ENCODE data around the gene ADCK2.
"Not testable (repeated sequence)": the region's sequence is repeated elsewhere in the genome, so short reads cannot be mapped to it uniquely, and the experiment has no call there.

The ADCK2 gene

DNA sequence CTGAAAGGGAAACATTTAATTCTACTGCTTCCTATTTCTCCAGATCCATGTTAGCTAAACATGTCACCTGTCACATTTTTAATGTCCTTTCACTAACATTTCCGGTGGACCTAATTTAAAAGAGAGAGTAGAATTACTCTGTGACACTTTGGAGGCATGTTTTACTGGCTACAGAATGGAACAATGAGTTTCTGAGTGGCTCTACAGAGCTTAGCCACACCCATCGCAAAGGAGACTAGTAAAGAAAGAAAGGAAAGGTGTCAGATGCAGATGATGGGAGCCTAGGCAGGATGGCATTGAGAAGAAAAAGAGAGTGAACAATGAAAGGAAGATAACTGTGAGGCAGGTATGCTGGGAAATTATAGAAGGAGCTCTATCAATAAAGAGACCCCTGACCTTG, 59.7 kb downstream of the ADCK2 start:
- H3K4me3 ChIP-seq (ENCODE audit: insufficient read length, low read depth), result no peak overlapping the region
- DNase-seq (ENCODE audit: low read depth, low spot score), result no peak
- no peaks in the 10 kb centered on the region for H3K27me3 ChIP-seq (ENCODE audit: insufficient read depth, insufficient read length)
- no peaks in the 10 kb centered on the region for H3K4me1 ChIP-seq (ENCODE audit: insufficient read depth, insufficient read length)
- H3K9ac ChIP-seq (ENCODE audit: insufficient read length, low read depth), result no peak overlapping the region
- no peak for TF ChIP-seq SUZ12 (IDR thresholded peaks at IDR 0.05; ENCODE audit: extremely low read depth, insufficient read depth, insufficient read length)
- no peak for TF ChIP-seq YY1 (IDR thresholded peaks at IDR 0.05; ENCODE audit: insufficient read depth, insufficient read length)
- TF ChIP-seq ZNF274 (IDR thresholded peaks at IDR 0.05; ENCODE audit: low read depth, low read length), result no peak
- H3K36me3 ChIP-seq (ENCODE audit: insufficient read depth, insufficient read length, low read length), result no peaks in the 10 kb centered on the region
- no peaks in the 10 kb centered on the region for H3K9me3 ChIP-seq (ENCODE audit: insufficient read depth, low read length)

DNA sequence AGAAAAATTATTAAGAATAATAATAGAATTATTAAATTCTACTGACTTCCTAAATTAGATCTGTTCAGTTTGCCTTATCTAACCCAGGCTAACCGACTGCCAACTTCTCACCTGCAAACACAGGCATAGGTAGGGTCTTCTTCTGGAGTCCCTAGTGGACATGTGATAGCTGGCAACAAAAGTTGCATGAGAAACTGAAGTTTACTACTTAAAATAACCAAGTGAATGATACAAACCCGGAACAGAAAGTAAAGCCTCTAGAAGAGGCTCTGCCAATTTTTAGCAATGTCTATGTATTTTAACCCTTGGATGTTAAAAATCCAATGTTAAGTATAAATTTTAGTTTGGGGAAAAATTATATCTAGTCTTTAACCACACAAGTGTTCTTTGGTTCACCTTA, 61.4 kb downstream of the ADCK2 start:
- TF ChIP-seq SUZ12 (IDR thresholded peaks at IDR 0.05; ENCODE audit: extremely low read depth, insufficient read depth, insufficient read length), result no peak
- no peak for TF ChIP-seq YY1 (IDR thresholded peaks at IDR 0.05; ENCODE audit: insufficient read depth, insufficient read length)
- TF ChIP-seq ZNF274 (IDR thresholded peaks at IDR 0.05; ENCODE audit: low read depth, low read length), result no peak
- DNase-seq (ENCODE audit: low read depth, low spot score), result no peak
- no peaks in the 10 kb centered on the region for H3K36me3 ChIP-seq (ENCODE audit: insufficient read depth, insufficient read length, low read length)
- H3K9me3 ChIP-seq (ENCODE audit: insufficient read depth, low read length), result no peaks in the 10 kb centered on the region
- H3K4me1 ChIP-seq (ENCODE audit: insufficient read depth, insufficient read length), result no peaks in the 10 kb centered on the region
- no peak overlapping the region for H3K9ac ChIP-seq (ENCODE audit: insufficient read length, low read depth)
- H3K4me3 ChIP-seq (ENCODE audit: insufficient read length, low read depth), result no peak overlapping the region
- no peaks in the 10 kb centered on the region for H3K27me3 ChIP-seq (ENCODE audit: insufficient read depth, insufficient read length)

DNA sequence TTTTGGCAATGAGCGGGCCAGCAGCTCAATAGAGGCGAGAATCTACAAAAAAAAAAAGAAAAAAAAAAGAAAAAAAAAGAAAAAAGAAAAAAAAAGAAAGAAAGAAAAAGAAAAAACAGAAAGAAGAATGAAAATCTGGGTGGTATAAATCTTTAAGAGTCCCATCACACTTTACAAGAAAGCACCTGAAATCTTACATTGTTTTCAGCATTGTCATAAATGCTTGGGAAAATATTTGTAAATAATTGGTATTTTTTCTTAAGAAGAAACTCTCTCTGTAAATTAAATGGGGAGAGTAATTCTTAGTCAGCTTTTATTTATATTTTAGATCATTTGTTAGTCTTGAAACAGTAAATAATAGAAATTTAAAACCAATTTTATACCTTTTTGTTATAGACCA, 62.0 kb downstream of the ADCK2 start:
- no peak for DNase-seq (ENCODE audit: low read depth, low spot score)
- H3K27me3 ChIP-seq (ENCODE audit: insufficient read depth, insufficient read length), result no peaks in the 10 kb centered on the region
- H3K9ac ChIP-seq (ENCODE audit: insufficient read length, low read depth), result no peak overlapping the region
- H3K36me3 ChIP-seq (ENCODE audit: insufficient read depth, insufficient read length, low read length), result peaks cover 4% of the 10 kb centered on the region
- no peak overlapping the region for H3K4me3 ChIP-seq (ENCODE audit: insufficient read length, low read depth)
- no peaks in the 10 kb centered on the region for H3K9me3 ChIP-seq (ENCODE audit: insufficient read depth, low read length)
- no peaks in the 10 kb centered on the region for H3K4me1 ChIP-seq (ENCODE audit: insufficient read depth, insufficient read length)
- TF ChIP-seq YY1 (IDR thresholded peaks at IDR 0.05; ENCODE audit: insufficient read depth, insufficient read length), result no peak
- no peak for TF ChIP-seq ZNF274 (IDR thresholded peaks at IDR 0.05; ENCODE audit: low read depth, low read length)

DNA sequence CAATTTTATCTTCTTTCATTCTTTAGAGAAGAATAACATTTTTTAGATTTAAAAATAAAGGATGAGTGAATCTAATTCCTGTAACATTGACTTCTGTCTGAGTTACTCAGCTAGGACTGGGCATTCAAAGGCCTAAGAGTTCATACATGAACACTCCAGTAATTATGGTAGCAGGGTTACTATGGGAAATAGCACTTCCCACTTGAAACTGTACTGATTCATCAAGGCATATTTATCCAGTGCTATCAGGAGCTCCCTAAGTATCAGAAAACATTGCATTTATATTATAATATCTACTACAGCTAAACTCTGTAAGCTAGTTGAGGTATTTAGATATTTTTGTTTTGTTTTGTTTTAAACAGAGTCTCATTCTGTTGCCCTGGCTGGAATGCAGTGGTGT, 65.5 kb downstream of the ADCK2 start:
- TF ChIP-seq SUZ12 (IDR thresholded peaks at IDR 0.05; ENCODE audit: extremely low read depth, insufficient read depth, insufficient read length) (no peak), ZNF274 (IDR thresholded peaks at IDR 0.05; ENCODE audit: low read depth, low read length) (no peak), YY1 (IDR thresholded peaks at IDR 0.05; ENCODE audit: insufficient read depth, insufficient read length) (no peak)
- no peak for DNase-seq (ENCODE audit: low read depth, low spot score)
- no peaks in the 10 kb centered on the region for H3K27me3 ChIP-seq (ENCODE audit: insufficient read depth, insufficient read length)

DNA sequence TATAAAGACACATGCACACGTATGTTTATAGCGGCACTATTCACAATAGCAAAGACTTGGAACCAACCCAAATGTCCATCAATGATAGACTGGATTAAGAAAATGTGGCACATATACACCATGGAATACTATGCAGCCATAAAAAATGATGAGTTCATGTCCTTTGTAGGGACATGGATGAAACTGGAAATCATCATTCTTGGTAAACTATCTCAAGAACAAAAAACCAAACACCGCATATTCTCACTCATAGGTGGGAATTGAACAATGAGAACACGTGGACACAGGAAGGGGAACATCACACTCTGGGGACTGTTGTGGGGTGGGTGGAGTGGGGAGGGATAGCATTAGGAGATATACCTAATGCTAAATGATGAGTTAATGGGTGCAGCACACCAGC, 70.5 kb downstream of the ADCK2 start:
- H3K4me1 ChIP-seq (ENCODE audit: insufficient read depth, insufficient read length); H3K9me3 ChIP-seq (ENCODE audit: insufficient read depth, low read length); H3K27me3 ChIP-seq (ENCODE audit: insufficient read depth, insufficient read length); H3K9ac ChIP-seq (ENCODE audit: insufficient read length, low read depth); H3K36me3 ChIP-seq (ENCODE audit: insufficient read depth, insufficient read length, low read length); H3K4me3 ChIP-seq (ENCODE audit: insufficient read length, low read depth); DNase-seq (ENCODE audit: low read depth, low spot score): not testable (repeated sequence)

More for the DNA sequence above, 65.5 kb downstream of the ADCK2 start:
- Histone ChIP-seq H3K9me3 (ENCODE audit: insufficient read depth, low read length) (no peaks in the 10 kb centered on the region), H3K4me3 (ENCODE audit: insufficient read length, low read depth) (no peak overlapping the region), H3K4me1 (ENCODE audit: insufficient read depth, insufficient read length) (no peaks in the 10 kb centered on the region), H3K9ac (ENCODE audit: insufficient read length, low read depth) (no peak overlapping the region), H3K36me3 (ENCODE audit: insufficient read depth, insufficient read length, low read length) (peaks cover 5% of the 10 kb centered on the region)

DNA sequence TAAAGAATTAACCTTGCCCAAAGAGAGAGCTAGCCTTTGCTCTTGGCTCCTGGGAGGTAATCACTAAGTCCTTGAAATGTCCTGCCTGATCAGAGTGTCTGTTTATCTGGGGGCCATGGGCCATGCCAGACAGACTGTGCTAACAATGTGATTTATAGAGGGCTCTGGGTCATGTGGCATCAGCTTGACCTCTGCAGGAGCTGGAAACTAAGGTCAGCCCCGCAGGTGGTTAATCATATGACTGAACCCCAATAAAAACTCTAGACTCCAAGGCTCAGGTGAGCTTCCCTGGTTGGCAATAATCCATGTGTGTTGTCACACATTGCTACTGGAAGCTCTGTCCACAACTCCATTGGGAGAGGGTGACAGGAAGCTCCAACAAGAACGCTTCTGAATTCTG, 71.3 kb downstream of the ADCK2 start:
- Histone ChIP-seq H3K36me3 (ENCODE audit: insufficient read depth, insufficient read length, low read length) (peaks cover 5% of the 10 kb centered on the region), H3K9me3 (ENCODE audit: insufficient read depth, low read length) (no peaks in the 10 kb centered on the region), H3K4me3 (ENCODE audit: insufficient read length, low read depth) (no peak overlapping the region), H3K27me3 (ENCODE audit: insufficient read depth, insufficient read length) (no peaks in the 10 kb centered on the region), H3K4me1 (ENCODE audit: insufficient read depth, insufficient read length) (no peaks in the 10 kb centered on the region), H3K9ac (ENCODE audit: insufficient read length, low read depth) (no peak overlapping the region)
- no peak for DNase-seq (ENCODE audit: low read depth, low spot score)
- no peak for TF ChIP-seq ZNF274 (IDR thresholded peaks at IDR 0.05; ENCODE audit: low read depth, low read length)
- TF ChIP-seq SUZ12 (IDR thresholded peaks at IDR 0.05; ENCODE audit: extremely low read depth, insufficient read depth, insufficient read length), result no peak
- no peak for TF ChIP-seq YY1 (IDR thresholded peaks at IDR 0.05; ENCODE audit: insufficient read depth, insufficient read length)
